ENCODE data around the gene KIF26B. TPM values are rescaled to one million over a fixed set of nuclear protein-coding genes. Genes with fewer than 3 reads are reported as not detected.

The KIF26B gene
- polyA plus RNA-seq, 2 of the 4 experiments (the other 2 are of a cell fraction), result 0.01 to 0.04 TPM

DNA sequence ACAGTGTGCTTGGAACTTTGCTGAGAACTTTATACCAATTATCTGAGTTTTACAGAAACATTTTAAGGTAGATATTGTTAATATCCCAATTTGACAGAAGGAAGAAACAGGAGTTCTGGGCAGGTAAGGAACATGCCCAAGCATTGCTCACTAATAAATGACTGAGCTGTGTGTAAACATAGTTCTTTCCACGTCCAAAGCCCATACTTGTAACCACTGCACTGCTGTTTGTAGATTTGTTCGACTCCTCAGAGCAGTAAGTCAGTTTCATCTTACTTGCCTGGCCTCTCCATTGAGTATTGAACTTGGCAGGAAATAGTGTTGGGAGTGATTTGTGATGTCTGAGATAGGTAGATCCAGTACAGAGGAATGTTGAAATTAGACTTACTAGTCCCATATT lies 335.1 kb downstream of the KIF26B start:
- TF ChIP-seq NFE2L2 (conservative IDR thresholded peaks at IDR 0.05; ENCODE audit: low read length) (no peak), ZFP36 (IDR thresholded peaks at IDR 0.05; ENCODE audit: borderline replicate concordance, partially characterized antibody) (no peak)
- ATAC-seq (no peak), DNase-seq (ENCODE audit: low read depth in 1 of 2, low spot score in 1 of 2) (no peak), FAIRE-seq (no peak)
- no peaks in the 10 kb centered on the region for H3K9me3 ChIP-seq
- no peaks in the 10 kb centered on the region for H3K4me1 ChIP-seq
- H3K4me3 ChIP-seq, result no peak overlapping the region
- WGBS (ENCODE audit: missing lambda C conversion rate), result 3% methylated on average over 2 of the region's 2 CpGs
- ChIA-PET CTCF (interaction anchor here (0.7 kb wide), 2 partner anchors 20 to 23 kb away, joined by 3 read pairs; no protein-coding TSS in a partner anchor), POLR2A (no interaction called here)
- no peak overlapping the region for H3K27ac ChIP-seq
- no peak overlapping the region for H3K4me2 ChIP-seq

GRCh38 chr1:245493029-245493428 lies 338.2 kb downstream of the KIF26B start:
- POLR2A ChIA-PET, result no interaction called here
- Histone ChIP-seq H3K27ac (no peak overlapping the region), H3K4me2 (no peak overlapping the region), H3K4me3 (no peak overlapping the region), H3K9me3 (0 out of 3 replicates have a peak, but pooled peaks cover 6% of the 10 kb centered on the region), H3K4me1 (no peaks in the 10 kb centered on the region)
- CTCF ChIA-PET, result no interaction called here
- no peak for FAIRE-seq
- WGBS (ENCODE audit: missing lambda C conversion rate), result 9% methylated on average over 5 of the region's 5 CpGs
- DNase-seq (ENCODE audit: low read depth in 1 of 2, low spot score in 1 of 2), result peak in 1 of 2 experiments; percentile 37
- peak in 1 of 2 experiments; percentile 75; a peak in 4 of 6 replicates for ATAC-seq
- no peak for TF ChIP-seq NR3C1 (IDR thresholded peaks at IDR 0.05)
- no peak for TF ChIP-seq CBX2 (IDR thresholded peaks at IDR 0.05; ENCODE audit: borderline replicate concordance, low read depth)
- TF ChIP-seq FOXS1 (CRISPR knock-in tag; IDR thresholded peaks at IDR 0.05), result no peak
- TF ChIP-seq RARB (CRISPR knock-in tag; IDR thresholded peaks at IDR 0.05), result no peak
- no peak for TF ChIP-seq KDM1A (IDR thresholded peaks at IDR 0.05; ENCODE audit: low read depth)
- TF ChIP-seq E2F6 (IDR thresholded peaks at IDR 0.05; ENCODE audit: borderline replicate concordance, low read depth), result no peak
- TF ChIP-seq KDM5A (IDR thresholded peaks at IDR 0.05), result no peak
- TF ChIP-seq ZNF302 (CRISPR knock-in tag; IDR thresholded peaks at IDR 0.05), result no peak
- no peak for TF ChIP-seq JUN (IDR thresholded peaks at IDR 0.05)
- TF ChIP-seq NFE2L2 (conservative IDR thresholded peaks at IDR 0.05; ENCODE audit: low read length), result no peak
- no peak for TF ChIP-seq FOSL2 (IDR thresholded peaks at IDR 0.05)
- no peak for TF ChIP-seq FOSL2 (CRISPR knock-in tag; IDR thresholded peaks at IDR 0.05)
- TF ChIP-seq MAFK (IDR thresholded peaks at IDR 0.05; ENCODE audit: partially characterized antibody), result no peak
- no peak for TF ChIP-seq PHF8 (IDR thresholded peaks at IDR 0.05; ENCODE audit: borderline replicate concordance, low read depth)
- no peak for TF ChIP-seq ESRRA (IDR thresholded peaks at IDR 0.05; ENCODE audit: borderline replicate concordance, low read length)
- TF ChIP-seq HOXB5 (CRISPR knock-in tag; IDR thresholded peaks at IDR 0.05), result no peak
- TF ChIP-seq EHF (CRISPR knock-in tag; IDR thresholded peaks at IDR 0.05), result no peak
- TF ChIP-seq POLR2A (IDR thresholded peaks at IDR 0.05; ENCODE audit: low read length), result no peak
- TF ChIP-seq HDAC2 (IDR thresholded peaks at IDR 0.05), result no peak

GRCh38 chr1:245495681-245496080 lies 340.9 kb downstream of the KIF26B start:
- ChIA-PET CTCF (no interaction called here), POLR2A (no interaction called here)
- H3K4me2 ChIP-seq, result no peak overlapping the region
- no peaks in the 10 kb centered on the region for H3K4me1 ChIP-seq
- no peak for TF ChIP-seq FOSB (CRISPR knock-in tag; IDR thresholded peaks at IDR 0.05)
- no peak for TF ChIP-seq ZSCAN20 (CRISPR knock-in tag; IDR thresholded peaks at IDR 0.05)
- no peak for TF ChIP-seq ZFP36 (IDR thresholded peaks at IDR 0.05; ENCODE audit: borderline replicate concordance, partially characterized antibody)
- TF ChIP-seq CEBPB (IDR thresholded peaks at IDR 0.05), result no peak
- TF ChIP-seq JUN (IDR thresholded peaks at IDR 0.05), result no peak
- no peak for TF ChIP-seq HOXA7 (CRISPR knock-in tag; IDR thresholded peaks at IDR 0.05)
- TF ChIP-seq BCL3 (IDR thresholded peaks at IDR 0.05), result no peak
- no peak for TF ChIP-seq EP300 (IDR thresholded peaks at IDR 0.05)
- TF ChIP-seq RFX5 (IDR thresholded peaks at IDR 0.05), result no peak
- ATAC-seq (no peak), FAIRE-seq (no peak), DNase-seq (ENCODE audit: low read depth in 1 of 2, low spot score in 1 of 2) (no peak)
- no peak overlapping the region for H3K4me3 ChIP-seq
- 0 out of 3 replicates have a peak, but pooled peaks cover 6% of the 10 kb centered on the region for H3K9me3 ChIP-seq
- 22% methylated on average over 5 of the region's 5 CpGs for WGBS (ENCODE audit: missing lambda C conversion rate)
- H3K27ac ChIP-seq, result no peak overlapping the region

Measured in A549 (cell line).